Activated effector memory CD4-positive, alpha-beta T cell treated with anti-CD3 and anti-CD28 coated beads, Interleukin-2, amount 50 U/mL, for 16 hours (primary cell): ENCODE results near the gene CCDC197.
A peak's percentile ranks its signal among the peaks of the same experiment; 100 is the strongest.

ENCODE experiments used
- DNase-seq: peaks from one replicate; pipeline ENCODE4 v3.0.0-alpha.2; 2020

Gene CCDC197

GRCh38 chr14:94045101-94045500, 48.0 kb downstream of the CCDC197 start:
- DNase-seq: peak; percentile 59

- peak; percentile 60 for DNase-seq
These were observed 48.7 kb downstream of the CCDC197 start for GRCh38 chr14:94045563-94046345.

DNA sequence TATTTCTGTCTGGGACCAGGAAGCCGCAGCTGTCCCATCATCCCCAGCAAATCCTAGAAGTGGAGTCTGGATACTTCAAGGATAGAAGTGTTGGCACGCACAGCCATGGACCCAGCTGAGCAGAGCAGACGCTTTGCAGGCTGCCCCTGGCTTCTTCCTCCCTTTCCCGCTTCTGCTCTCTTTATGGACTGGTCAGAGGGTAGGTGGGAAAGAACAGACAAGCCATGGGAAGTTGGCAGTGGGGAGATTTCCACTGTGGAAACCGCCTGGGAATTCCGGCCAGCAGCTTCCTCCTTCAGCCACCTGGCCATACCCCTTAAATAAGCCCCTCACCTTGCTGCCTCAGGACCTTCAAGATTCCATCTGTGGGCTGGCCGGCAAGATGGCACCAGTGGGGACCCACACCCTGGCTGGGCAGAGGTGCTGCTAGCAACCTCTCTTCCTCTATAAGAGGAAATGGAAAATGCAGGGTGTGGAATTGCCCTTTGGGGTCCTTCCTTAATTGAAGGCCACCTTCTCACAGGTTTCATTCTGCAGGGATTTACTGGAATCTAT, 49.7 kb downstream of the CCDC197 start:
- peak; percentile 52 for DNase-seq

GRCh38 chr14:94047581-94047980, 50.5 kb downstream of the CCDC197 start:
- DNase-seq: peak; percentile 60

- DNase-seq: peak; percentile 53
These were observed 51.9 kb downstream of the CCDC197 start for GRCh38 chr14:94048691-94049624.

- DNase-seq: peak; percentile 48
These were observed 52.5 kb downstream of the CCDC197 start for GRCh38 chr14:94049625-94050023.

DNA sequence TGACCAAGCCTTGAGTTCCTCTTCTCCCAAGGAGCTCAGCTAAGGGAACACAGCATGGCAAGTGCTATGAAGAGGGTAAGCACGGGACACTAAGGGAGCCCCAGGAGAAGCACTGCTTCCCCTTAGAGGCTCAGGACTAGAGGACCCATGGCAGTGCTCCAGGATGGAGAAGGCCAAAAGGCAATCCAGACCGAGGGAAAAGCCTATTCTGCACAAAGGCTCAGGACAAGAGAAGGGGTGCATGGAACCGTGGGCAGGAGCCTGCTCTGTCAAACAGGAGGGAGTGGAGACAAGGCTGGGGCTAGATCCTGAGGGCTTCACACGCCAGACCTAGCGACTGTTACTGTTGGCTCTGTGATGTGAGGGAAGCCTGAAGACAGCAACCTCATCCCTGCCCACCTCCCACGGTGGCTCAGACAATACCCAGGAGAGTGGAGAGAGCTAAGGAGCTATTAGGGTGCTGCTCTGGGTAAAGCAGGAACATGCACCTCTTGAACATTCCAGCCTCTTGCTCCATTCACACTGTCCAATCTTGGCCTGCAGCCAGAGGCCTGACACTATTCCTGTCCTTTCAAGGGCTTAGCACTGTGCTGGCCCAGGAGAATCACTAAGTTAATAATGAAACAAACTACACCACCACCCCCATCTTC, 53.3 kb downstream of the CCDC197 start:
- peak; percentile 55 for DNase-seq

DNA sequence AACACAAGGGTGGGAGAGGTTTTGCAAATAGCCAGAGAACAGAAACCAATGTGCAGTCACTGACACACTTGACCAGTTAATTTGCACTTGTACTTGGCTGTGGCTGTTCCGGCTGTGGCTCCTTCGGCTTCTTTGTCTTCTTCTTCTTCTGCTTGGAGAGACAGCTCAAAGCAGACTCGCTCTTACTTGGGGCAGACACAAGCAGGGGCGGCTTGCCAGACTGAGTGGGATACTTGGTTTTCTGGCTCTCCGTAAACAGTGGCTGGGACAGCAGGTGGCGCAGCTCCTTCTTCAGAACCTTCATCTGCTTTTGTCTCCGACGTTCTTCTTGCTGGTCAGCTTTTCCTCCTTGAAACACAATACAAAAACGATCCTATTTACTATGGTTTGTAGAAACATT, 54.0 kb downstream of the CCDC197 start:
- DNase-seq: peak; percentile 50

DNA sequence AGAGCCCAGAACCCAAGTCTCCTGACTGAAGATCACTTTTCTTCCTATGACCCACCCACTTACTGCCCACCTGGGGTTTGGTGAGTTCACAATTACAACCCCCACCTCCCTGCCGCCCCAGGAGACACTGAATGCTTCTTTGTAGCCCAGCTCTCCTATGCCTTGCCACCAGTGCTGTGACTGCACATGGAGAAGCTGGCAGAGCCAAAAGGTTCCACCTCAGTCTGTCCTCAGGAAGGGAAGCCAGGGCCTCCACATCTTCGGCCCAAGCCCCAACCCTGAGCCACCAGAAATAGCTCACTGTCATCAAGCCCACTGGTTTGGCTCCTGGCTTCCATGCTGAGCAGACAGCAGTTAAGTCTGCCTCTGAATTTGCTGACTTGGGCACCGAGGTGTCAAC, 54.7 kb downstream of the CCDC197 start:
- peak; percentile 57 for DNase-seq

DNA sequence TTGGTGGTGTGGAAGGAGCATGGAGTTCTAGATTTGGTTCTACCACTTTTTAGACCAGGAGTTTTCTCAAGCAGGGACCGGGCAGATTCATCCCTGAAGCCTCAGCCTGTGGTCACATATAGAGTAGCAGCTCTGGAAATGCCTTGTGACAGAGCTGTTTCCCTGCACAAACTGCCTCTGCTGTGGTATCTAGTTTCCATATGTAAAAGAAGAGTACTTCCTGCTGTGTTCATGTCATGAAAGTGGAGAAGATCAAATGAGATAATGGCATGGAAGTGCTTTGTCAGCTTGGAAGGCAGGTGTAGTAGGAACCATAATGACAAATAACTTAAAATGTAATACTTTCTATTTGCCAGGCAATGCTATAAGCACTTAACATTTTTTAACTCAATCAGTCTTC, 55.1 kb downstream of the CCDC197 start:
- no peak for DNase-seq

DNA sequence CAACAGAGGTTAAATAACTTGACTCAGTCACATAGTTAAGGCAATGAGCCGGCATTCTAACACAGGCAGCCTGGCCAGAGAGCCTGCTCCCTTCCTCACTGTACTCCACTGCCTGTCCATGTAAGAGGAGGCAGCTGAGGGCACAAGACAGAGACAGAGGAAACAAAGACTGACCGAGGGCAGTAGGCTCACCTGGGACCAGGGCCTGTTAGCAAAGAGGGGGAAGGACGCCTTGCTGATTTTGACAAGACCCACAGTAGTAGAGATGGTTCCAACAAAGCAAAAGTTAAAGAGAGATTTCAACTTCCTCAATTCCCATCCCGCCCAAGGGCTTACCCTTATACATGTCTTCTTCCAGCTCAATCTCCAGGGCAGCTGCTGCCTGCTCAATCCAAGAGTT, 55.6 kb downstream of the CCDC197 start:
- peak; percentile 13 for DNase-seq

DNA sequence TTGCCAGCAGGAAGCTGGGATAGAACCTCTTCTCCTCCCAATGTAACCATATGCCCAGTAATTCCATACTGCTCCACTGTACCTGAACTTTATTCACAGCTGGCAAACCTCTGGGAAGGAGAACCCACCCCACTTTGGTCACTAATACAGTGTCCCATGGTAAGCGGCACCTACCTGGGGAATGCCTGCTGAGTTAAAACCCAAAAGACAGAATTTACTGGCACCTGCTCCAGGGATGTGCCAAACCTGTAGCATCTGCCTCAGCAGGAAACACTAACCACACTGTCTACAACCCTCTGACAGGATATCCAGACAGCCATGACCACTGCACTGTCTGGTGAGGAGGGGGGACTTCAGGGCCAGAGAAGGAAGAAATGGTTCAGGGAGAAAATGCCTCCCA, 57.3 kb downstream of the CCDC197 start:
- peak; percentile 22 for DNase-seq

DNA sequence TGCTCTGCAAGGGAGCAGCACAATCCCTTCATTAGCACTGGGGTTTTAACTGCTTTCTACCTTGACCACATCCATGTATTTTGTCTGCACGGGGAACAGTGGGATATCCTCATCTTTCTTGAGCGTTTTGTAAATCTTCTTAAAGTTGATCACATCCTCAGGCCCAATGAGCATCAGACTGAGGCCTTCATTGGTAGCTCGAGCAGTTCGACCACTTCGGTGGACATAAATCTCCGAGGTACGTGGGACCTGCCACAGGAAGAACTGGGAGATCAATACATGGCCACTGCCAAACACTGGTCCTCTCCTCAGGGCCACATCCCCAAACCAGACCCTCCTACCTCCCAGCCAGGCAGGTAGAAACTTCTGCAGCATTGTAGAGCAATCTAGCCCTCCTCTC, 57.8 kb downstream of the CCDC197 start:
- peak; percentile 56 for DNase-seq

- peak; percentile 67 for DNase-seq
These were observed 59.6 kb downstream of the CCDC197 start for GRCh38 chr14:94056579-94057308.

- no peak for DNase-seq
These were observed 61.1 kb downstream of the CCDC197 start for GRCh38 chr14:94058128-94058673.
